ENCODE measurements around the gene FOXP1.

Gene FOXP1

GRCh38 chr3:71062952-71063772, 520.4 kb downstream of the FOXP1 start:
- Histone ChIP-seq H3K27me3 (ENCODE audit: control insufficient read depth, insufficient read depth, low read length) (no peaks in the 10 kb centered on the region), H3K36me3 (ENCODE audit: control insufficient read depth, insufficient read depth, low read length) (no peaks in the 10 kb centered on the region), H3K4me1 (ENCODE audit: control insufficient read depth, insufficient read depth, low read length) (peaks cover 64% of the 10 kb centered on the region), H3K4me3 (ENCODE audit: low read depth, low read length) (peak overlapping the region; percentile 76), H3K9me3 (ENCODE audit: control insufficient read depth, insufficient read depth, low read length) (no peaks in the 10 kb centered on the region), H3K9ac (ENCODE audit: low read depth, low read length) (no peak overlapping the region)

DNA sequence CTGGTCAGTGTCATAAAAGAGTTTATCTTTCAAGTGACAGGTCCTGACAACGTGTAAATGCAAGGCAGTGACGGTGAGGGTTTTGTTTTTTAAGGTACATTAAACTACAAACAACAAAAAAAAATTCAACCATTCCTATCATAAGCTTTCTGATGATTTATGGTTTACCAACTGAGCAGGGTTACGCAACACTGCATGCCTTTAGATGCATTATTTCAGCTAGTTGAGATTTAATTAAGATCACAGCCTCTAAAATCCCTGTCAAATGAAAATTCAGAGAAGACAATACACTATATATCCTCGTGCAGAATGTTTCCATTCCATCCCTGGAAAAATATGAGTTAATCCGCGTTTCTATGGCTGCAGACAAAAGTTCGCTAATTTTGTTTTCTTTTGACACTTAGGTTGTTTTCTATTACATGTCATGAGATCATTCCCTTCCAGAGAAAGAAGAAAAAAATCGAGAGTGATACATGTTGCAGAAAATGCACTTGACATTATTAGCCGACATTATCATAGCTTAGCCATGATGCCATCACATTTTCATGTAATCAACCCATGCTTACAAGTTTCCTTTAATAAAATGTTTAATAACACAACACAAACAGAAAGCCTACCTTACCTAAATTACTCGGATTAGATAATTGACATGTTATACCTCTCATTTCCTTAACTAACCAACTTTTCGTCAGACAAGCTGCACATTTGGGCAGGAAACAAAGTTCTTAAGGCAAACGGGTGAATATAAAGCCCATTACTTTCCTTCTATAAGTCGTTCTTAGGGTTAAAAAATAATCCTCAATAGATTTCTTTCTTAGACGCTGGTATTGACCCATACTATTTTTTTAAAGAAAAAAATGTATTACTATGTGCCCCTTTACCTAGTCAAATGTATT, 521.2 kb downstream of the FOXP1 start:
- no peaks in the 10 kb centered on the region for H3K9me3 ChIP-seq (ENCODE audit: control insufficient read depth, insufficient read depth, low read length)
- no peak overlapping the region for H3K4me3 ChIP-seq (ENCODE audit: low read depth, low read length)
- no peaks in the 10 kb centered on the region for H3K27me3 ChIP-seq (ENCODE audit: control insufficient read depth, insufficient read depth, low read length)
- no peaks in the 10 kb centered on the region for H3K36me3 ChIP-seq (ENCODE audit: control insufficient read depth, insufficient read depth, low read length)
- peaks cover 71% of the 10 kb centered on the region for H3K4me1 ChIP-seq (ENCODE audit: control insufficient read depth, insufficient read depth, low read length)
- no peak overlapping the region for H3K9ac ChIP-seq (ENCODE audit: low read depth, low read length)

GRCh38 chr3:71061581-71061980, 521.9 kb downstream of the FOXP1 start:
- H3K4me1 ChIP-seq (ENCODE audit: control insufficient read depth, insufficient read depth, low read length), result peaks cover 69% of the 10 kb centered on the region
- H3K4me3 ChIP-seq (ENCODE audit: low read depth, low read length), result no peak overlapping the region
- H3K36me3 ChIP-seq (ENCODE audit: control insufficient read depth, insufficient read depth, low read length), result no peaks in the 10 kb centered on the region
- H3K27me3 ChIP-seq (ENCODE audit: control insufficient read depth, insufficient read depth, low read length), result no peaks in the 10 kb centered on the region
- no peak overlapping the region for H3K9ac ChIP-seq (ENCODE audit: low read depth, low read length)
- H3K9me3 ChIP-seq (ENCODE audit: control insufficient read depth, insufficient read depth, low read length), result no peaks in the 10 kb centered on the region

DNA sequence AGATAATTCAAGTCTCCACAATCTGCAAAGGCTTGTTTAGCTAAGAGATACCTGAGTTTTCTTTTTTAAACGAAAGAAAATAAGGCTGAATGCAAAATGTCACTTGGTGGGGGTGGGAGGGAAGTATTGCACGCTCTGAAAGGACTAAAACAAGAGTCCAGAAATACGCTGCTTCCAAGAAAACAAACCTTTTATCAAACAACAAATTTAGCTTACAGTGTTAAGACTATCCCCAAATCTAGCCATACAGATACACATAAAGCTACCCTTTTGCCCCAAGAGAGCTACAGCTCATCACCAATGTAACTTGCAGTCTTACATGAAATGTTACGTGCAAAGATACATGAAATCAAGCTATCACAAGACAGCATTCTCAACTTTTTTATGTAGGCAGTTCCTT, 522.5 kb downstream of the FOXP1 start:
- no peak overlapping the region for H3K9ac ChIP-seq (ENCODE audit: low read depth, low read length)
- no peaks in the 10 kb centered on the region for H3K27me3 ChIP-seq (ENCODE audit: control insufficient read depth, insufficient read depth, low read length)
- peaks cover 72% of the 10 kb centered on the region for H3K4me1 ChIP-seq (ENCODE audit: control insufficient read depth, insufficient read depth, low read length)
- H3K36me3 ChIP-seq (ENCODE audit: control insufficient read depth, insufficient read depth, low read length), result no peaks in the 10 kb centered on the region
- H3K4me3 ChIP-seq (ENCODE audit: low read depth, low read length), result no peak overlapping the region
- no peaks in the 10 kb centered on the region for H3K9me3 ChIP-seq (ENCODE audit: control insufficient read depth, insufficient read depth, low read length)

DNA sequence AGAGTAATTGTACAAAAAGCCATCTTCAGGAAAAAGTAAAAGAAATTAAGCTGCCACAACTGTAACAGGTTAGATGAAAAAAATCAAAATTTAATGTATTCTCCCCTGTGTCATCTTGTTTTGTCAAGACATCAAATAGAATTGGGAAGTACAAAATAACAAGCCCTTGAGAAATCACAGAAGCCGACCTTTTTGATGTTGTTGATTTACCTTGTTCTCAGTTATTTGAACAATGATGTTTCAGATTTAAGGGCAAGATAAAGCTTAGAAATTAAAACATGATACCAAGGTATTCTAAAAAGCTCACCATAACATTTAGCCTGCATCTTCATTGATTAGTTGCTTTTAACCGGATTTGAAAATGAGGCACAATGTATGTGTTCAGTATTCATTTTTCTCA, 523.0 kb downstream of the FOXP1 start:
- no peaks in the 10 kb centered on the region for H3K36me3 ChIP-seq (ENCODE audit: control insufficient read depth, insufficient read depth, low read length)
- H3K9ac ChIP-seq (ENCODE audit: low read depth, low read length), result no peak overlapping the region
- peaks cover 72% of the 10 kb centered on the region for H3K4me1 ChIP-seq (ENCODE audit: control insufficient read depth, insufficient read depth, low read length)
- H3K9me3 ChIP-seq (ENCODE audit: control insufficient read depth, insufficient read depth, low read length), result no peaks in the 10 kb centered on the region
- H3K4me3 ChIP-seq (ENCODE audit: low read depth, low read length), result no peak overlapping the region
- no peaks in the 10 kb centered on the region for H3K27me3 ChIP-seq (ENCODE audit: control insufficient read depth, insufficient read depth, low read length)

DNA sequence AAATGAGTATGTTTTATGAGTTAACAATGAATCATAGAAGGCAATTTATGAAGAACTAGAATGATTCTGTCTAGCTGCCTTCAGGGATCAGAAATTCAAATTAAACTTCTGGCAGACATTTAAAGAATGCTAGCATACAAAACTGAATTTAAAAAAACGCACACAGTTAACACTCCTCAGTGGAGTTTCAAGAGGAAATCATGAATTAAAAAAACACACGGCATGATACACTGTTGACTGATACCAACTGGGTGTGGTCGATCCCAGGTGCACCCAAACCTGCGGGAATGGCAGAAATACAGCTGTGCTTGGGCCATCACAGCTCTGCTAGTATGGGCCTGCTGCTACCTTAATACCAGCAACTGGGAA, 526.0 kb downstream of the FOXP1 start:
- Histone ChIP-seq H3K4me3 (ENCODE audit: low read depth, low read length) (no peak overlapping the region), H3K27me3 (ENCODE audit: control insufficient read depth, insufficient read depth, low read length) (no peaks in the 10 kb centered on the region), H3K4me1 (ENCODE audit: control insufficient read depth, insufficient read depth, low read length) (peaks cover 78% of the 10 kb centered on the region), H3K9ac (ENCODE audit: low read depth, low read length) (no peak overlapping the region), H3K9me3 (ENCODE audit: control insufficient read depth, insufficient read depth, low read length) (no peaks in the 10 kb centered on the region), H3K36me3 (ENCODE audit: control insufficient read depth, insufficient read depth, low read length) (no peaks in the 10 kb centered on the region)

- Histone ChIP-seq H3K9ac (ENCODE audit: low read depth, low read length) (no peak overlapping the region), H3K9me3 (ENCODE audit: control insufficient read depth, insufficient read depth, low read length) (no peaks in the 10 kb centered on the region), H3K4me3 (ENCODE audit: low read depth, low read length) (no peak overlapping the region), H3K36me3 (ENCODE audit: control insufficient read depth, insufficient read depth, low read length) (no peaks in the 10 kb centered on the region), H3K27me3 (ENCODE audit: control insufficient read depth, insufficient read depth, low read length) (no peaks in the 10 kb centered on the region), H3K4me1 (ENCODE audit: control insufficient read depth, insufficient read depth, low read length) (peaks cover 78% of the 10 kb centered on the region)
These were observed 527.2 kb downstream of the FOXP1 start for GRCh38 chr3:71056327-71056726.

- Histone ChIP-seq H3K9ac (ENCODE audit: low read depth, low read length) (no peak overlapping the region), H3K4me1 (ENCODE audit: control insufficient read depth, insufficient read depth, low read length) (peaks cover 79% of the 10 kb centered on the region), H3K4me3 (ENCODE audit: low read depth, low read length) (no peak overlapping the region), H3K27me3 (ENCODE audit: control insufficient read depth, insufficient read depth, low read length) (no peaks in the 10 kb centered on the region), H3K36me3 (ENCODE audit: control insufficient read depth, insufficient read depth, low read length) (no peaks in the 10 kb centered on the region), H3K9me3 (ENCODE audit: control insufficient read depth, insufficient read depth, low read length) (no peaks in the 10 kb centered on the region)
These were observed 528.1 kb downstream of the FOXP1 start for GRCh38 chr3:71055257-71056001.

DNA sequence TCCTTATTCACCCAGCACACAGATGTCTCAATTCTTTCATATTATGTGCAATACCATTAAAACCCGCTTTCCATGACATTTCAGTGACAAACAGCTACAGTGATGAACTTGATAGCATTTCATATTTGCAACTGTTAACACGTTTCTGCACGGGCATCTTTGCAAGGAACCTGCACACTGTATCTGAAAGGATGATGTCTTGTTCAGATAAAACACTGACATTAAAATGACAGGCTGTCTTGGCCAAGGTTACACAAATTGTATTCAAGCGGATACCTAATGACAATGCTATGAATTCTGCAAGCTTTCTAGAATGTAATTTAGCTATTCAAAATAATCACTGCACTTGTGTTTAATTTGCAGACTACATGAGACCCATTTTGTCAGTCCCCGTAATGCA, 529.2 kb downstream of the FOXP1 start:
- Histone ChIP-seq H3K4me3 (ENCODE audit: low read depth, low read length) (no peak overlapping the region), H3K27me3 (ENCODE audit: control insufficient read depth, insufficient read depth, low read length) (no peaks in the 10 kb centered on the region), H3K36me3 (ENCODE audit: control insufficient read depth, insufficient read depth, low read length) (no peaks in the 10 kb centered on the region), H3K4me1 (ENCODE audit: control insufficient read depth, insufficient read depth, low read length) (peaks cover 77% of the 10 kb centered on the region), H3K9me3 (ENCODE audit: control insufficient read depth, insufficient read depth, low read length) (no peaks in the 10 kb centered on the region), H3K9ac (ENCODE audit: low read depth, low read length) (no peak overlapping the region)

GRCh38 chr3:71053495-71053894, 530.0 kb downstream of the FOXP1 start:
- Histone ChIP-seq H3K9me3 (ENCODE audit: control insufficient read depth, insufficient read depth, low read length) (no peaks in the 10 kb centered on the region), H3K4me1 (ENCODE audit: control insufficient read depth, insufficient read depth, low read length) (peaks cover 72% of the 10 kb centered on the region), H3K27me3 (ENCODE audit: control insufficient read depth, insufficient read depth, low read length) (no peaks in the 10 kb centered on the region), H3K9ac (ENCODE audit: low read depth, low read length) (no peak overlapping the region), H3K4me3 (ENCODE audit: low read depth, low read length) (no peak overlapping the region), H3K36me3 (ENCODE audit: control insufficient read depth, insufficient read depth, low read length) (no peaks in the 10 kb centered on the region)

GRCh38 chr3:71052716-71053115, 530.8 kb downstream of the FOXP1 start:
- Histone ChIP-seq H3K4me1 (ENCODE audit: control insufficient read depth, insufficient read depth, low read length) (peaks cover 71% of the 10 kb centered on the region), H3K9me3 (ENCODE audit: control insufficient read depth, insufficient read depth, low read length) (no peaks in the 10 kb centered on the region), H3K4me3 (ENCODE audit: low read depth, low read length) (no peak overlapping the region), H3K27me3 (ENCODE audit: control insufficient read depth, insufficient read depth, low read length) (no peaks in the 10 kb centered on the region), H3K9ac (ENCODE audit: low read depth, low read length) (no peak overlapping the region), H3K36me3 (ENCODE audit: control insufficient read depth, insufficient read depth, low read length) (no peaks in the 10 kb centered on the region)

Measured in iPS-15b (cell line).